Mesendoderm (in vitro differentiated cells): ENCODE data around the gene LACRT. TPM values are rescaled to one million over a fixed set of nuclear protein-coding genes. Genes with fewer than 3 reads are reported as not detected.

Experiments
- DNase-seq: peaks from one replicate; pipeline ENCODE4 v3.0.0; 2013
- H2AK5ac ChIP-seq: 2 replicates; pipeline ENCODE4 v1.6.1; 2013; ENCODE audit warnings: low read length, inconsistent platforms
- H2BK120ac ChIP-seq: 2 replicates; pipeline ENCODE4 v1.6.1; 2013; ENCODE audit warnings: low read depth, mild to moderate bottlenecking, low read length, moderate library complexity, mixed read lengths
- H2BK15ac ChIP-seq: replicated peaks from 2 replicates; pipeline ENCODE4 v1.6.1; 2013; ENCODE audit warnings: low read depth, mild to moderate bottlenecking, moderate library complexity
- H2BK5ac ChIP-seq: 2 replicates; pipeline ENCODE4 v1.6.1; 2013; ENCODE audit warnings: low read length, inconsistent platforms
- H3K18ac ChIP-seq: 2 replicates; pipeline ENCODE4 v1.6.1; 2013; ENCODE audit warnings: mild to moderate bottlenecking, low read length, mixed read lengths
- H3K23ac ChIP-seq: one replicate; pipeline ENCODE4 v1.6.1; 2013; ENCODE audit warnings: low read length
- H3K27ac ChIP-seq: 2 replicates; pipeline ENCODE4 v1.5.1; 2013; ENCODE audit warnings: low read depth, mild to moderate bottlenecking, inconsistent platforms, low read length, moderate library complexity
- H3K27me3 ChIP-seq: 2 replicates; pipeline ENCODE4 v1.6.1; 2013; ENCODE audit warnings: low read length, control low read depth, mild to moderate bottlenecking, inconsistent platforms; ENCODE audit not compliant: insufficient read depth, poor library complexity
- H3K36me3 ChIP-seq: 2 replicates; pipeline ENCODE4 v1.6.1; 2013; ENCODE audit warnings: low read length, inconsistent platforms; ENCODE audit not compliant: control insufficient read depth, insufficient read depth
- H3K4ac ChIP-seq: one replicate; pipeline ENCODE4 v1.6.1; 2013; ENCODE audit warnings: low read depth, mild to moderate bottlenecking, low read length, moderate library complexity
- H3K4me1 ChIP-seq: 2 replicates; pipeline ENCODE4 v1.6.1; 2013; ENCODE audit warnings: low read depth, low read length, inconsistent platforms; ENCODE audit not compliant: control insufficient read depth
- H3K4me2 ChIP-seq: 2 replicates; pipeline ENCODE4 v1.6.1; 2013; ENCODE audit warnings: low read length
- H3K4me3 ChIP-seq: 2 replicates; pipeline ENCODE4 v1.5.1; 2013; ENCODE audit warnings: mild to moderate bottlenecking, low read length
- H3K56ac ChIP-seq: one replicate; pipeline ENCODE4 v1.6.1; 2013; ENCODE audit warnings: low read length
- H3K79me1 ChIP-seq: 2 replicates; pipeline ENCODE4 v1.6.1; 2013; ENCODE audit warnings: low read length, inconsistent platforms
- H3K79me2 ChIP-seq: 2 replicates; pipeline ENCODE4 v1.6.1; 2013; ENCODE audit warnings: mild to moderate bottlenecking, low read length; ENCODE audit not compliant: control insufficient read depth, insufficient read depth
- H3K9ac ChIP-seq: 2 replicates; pipeline ENCODE4 v1.6.1; 2013; ENCODE audit warnings: low read length, inconsistent platforms
- H4K5ac ChIP-seq: one replicate; pipeline ENCODE4 v1.6.1; 2013; ENCODE audit warnings: low read length
- H4K8ac ChIP-seq: one replicate; pipeline ENCODE4 v1.6.1; 2013; ENCODE audit warnings: low read depth, mild to moderate bottlenecking, control low read depth, low read length, moderate library complexity
- WGBS: extraction: QIAGEN DNeasy Blood & Tissue Kit; methylation state at CpG from one replicate; pipeline ENCODE4 v1.1.7; 2013; ENCODE audit warnings: low lambda C conversion rate, missing lambda C conversion rate; ENCODE audit not compliant: insufficient coverage; ENCODE audit errors: extremely low coverage; 5-methylcytosine and 5-hydroxymethylcytosine counted together
- polyA plus RNA-seq, 2 experiments: library from polyadenylated mRNA; stranded (reverse); fragments of 200-250 nt; gene quantifications; one replicate each; pipeline ENCODE4 v1.2.3, GENCODE V29; 2013

The LACRT gene, protein sequence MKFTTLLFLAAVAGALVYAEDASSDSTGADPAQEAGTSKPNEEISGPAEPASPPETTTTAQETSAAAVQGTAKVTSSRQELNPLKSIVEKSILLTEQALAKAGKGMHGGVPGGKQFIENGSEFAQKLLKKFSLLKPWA
- not detected for polyA plus RNA-seq (2013, experiment 1 of 2)
- not detected for polyA plus RNA-seq (2013, experiment 2 of 2)

GRCh38 chr12:54634795-54635194 is at the start of gene LACRT:
Gene LACRT (minus strand): TSS chr12:54634895. CDS start chr12:54634841, 54 bp downstream.
- Histone ChIP-seq H3K9ac (no peak within 1 kb of the TSS), H3K56ac (no peak within 1 kb of the TSS), H3K23ac (no peak within 1 kb of the TSS), H3K4me3 (no peak within 1 kb of the TSS), H2BK15ac (no peak within 1 kb of the TSS), H3K36me3 (no peaks in the 10 kb centered on the region), H3K27ac (no peak within 1 kb of the TSS), H3K79me2 (no peaks in the 10 kb centered on the region), H4K5ac (no peak within 1 kb of the TSS), H2BK120ac (no peak within 1 kb of the TSS), H2AK5ac (no peak within 1 kb of the TSS), H3K4me1 (no peaks in the 10 kb centered on the region), H3K79me1 (no peaks in the 10 kb centered on the region), H2BK5ac (no peak within 1 kb of the TSS), H3K4me2 (no peak within 1 kb of the TSS), H3K4ac (no peak within 1 kb of the TSS), H3K18ac (no peak within 1 kb of the TSS), H3K27me3 (no peaks in the 10 kb centered on the region), H4K8ac (no peak within 1 kb of the TSS)
- DNase-seq = no peak
- no CpG with 5 or more reads among the region's 2 CpGs for WGBS

DNA sequence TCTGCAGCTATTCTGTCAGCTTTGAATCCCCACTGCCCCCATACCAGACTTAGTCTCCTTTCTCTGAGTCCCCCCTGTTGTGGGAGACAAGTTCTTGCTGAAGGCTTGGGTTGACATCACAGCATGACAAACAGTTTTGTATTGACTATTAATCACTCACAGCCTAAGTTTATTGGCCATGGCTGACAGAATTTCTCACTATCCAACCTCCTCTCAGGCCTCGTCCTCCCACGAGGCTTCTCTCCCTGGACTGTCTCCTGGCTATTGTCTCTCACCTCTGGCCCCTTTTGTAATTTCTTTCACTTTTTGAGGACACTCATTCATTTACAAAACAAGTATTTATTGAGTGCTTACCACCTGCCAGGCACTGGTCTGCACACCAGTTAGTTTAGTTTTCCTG is 48.7 kb upstream of the LACRT start:
- Histone ChIP-seq H3K4ac (no peak overlapping the region), H3K4me3 (no peak overlapping the region), H3K36me3 (no peaks in the 10 kb centered on the region), H2AK5ac (no peak overlapping the region), H3K4me1 (peaks cover 24% of the 10 kb centered on the region), H2BK5ac (no peak overlapping the region), H3K4me2 (no peak overlapping the region), H3K9ac (no peak overlapping the region), H3K27me3 (no peaks in the 10 kb centered on the region), H3K18ac (no peak overlapping the region), H4K8ac (no peak overlapping the region), H3K27ac (no peak overlapping the region), H4K5ac (no peak overlapping the region), H3K79me2 (no peaks in the 10 kb centered on the region), H3K56ac (peak overlapping the region; percentile 35), H3K23ac (no peak overlapping the region), H3K79me1 (no peaks in the 10 kb centered on the region), H2BK120ac (no peak overlapping the region), H2BK15ac (no peak overlapping the region)
- peak; percentile 47 for DNase-seq
- WGBS = no CpG with 5 or more reads among the region's 2 CpGs

- Histone ChIP-seq H4K5ac (no peak overlapping the region), H3K27me3 (no peaks in the 10 kb centered on the region), H3K36me3 (no peaks in the 10 kb centered on the region), H4K8ac (no peak overlapping the region), H3K79me2 (no peaks in the 10 kb centered on the region), H3K9ac (peak overlapping the region; percentile 1), H3K4ac (no peak overlapping the region), H3K27ac (peak overlapping the region; percentile 15), H3K18ac (peak overlapping the region; percentile 55), H2AK5ac (no peak overlapping the region), H3K4me2 (no peak overlapping the region), H3K4me1 (peaks cover 24% of the 10 kb centered on the region), H2BK120ac (no peak overlapping the region), H2BK5ac (peak overlapping the region; percentile 41), H2BK15ac (no peak overlapping the region), H3K4me3 (no peak overlapping the region), H3K79me1 (no peaks in the 10 kb centered on the region), H3K56ac (peak overlapping the region; percentile 57), H3K23ac (no peak overlapping the region)
- no CpG with 5 or more reads among the region's 1 CpG for WGBS
- no peak for DNase-seq
These were observed 48.0 kb upstream of the LACRT start for GRCh38 chr12:54682674-54683073.

DNA sequence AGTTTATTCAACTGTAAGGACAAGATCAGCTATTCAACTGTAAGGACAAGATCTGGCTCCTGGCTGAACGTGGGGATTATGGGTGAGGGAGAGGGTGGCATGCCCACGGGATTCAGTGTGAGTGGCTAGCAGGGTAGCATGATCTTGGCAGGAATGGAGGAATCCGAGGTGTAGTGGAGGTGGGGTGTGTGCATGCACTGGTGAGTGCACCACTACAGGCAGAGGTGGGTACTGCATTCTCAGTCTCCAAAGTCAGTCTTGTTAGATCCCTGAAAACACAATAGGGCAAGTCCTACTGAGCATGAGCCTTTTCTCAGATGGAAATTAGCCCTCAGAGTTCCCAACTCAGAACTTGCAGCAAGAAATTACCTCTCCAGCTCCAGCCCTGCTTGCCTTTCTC is 45.7 kb upstream of the LACRT start:
- no peak overlapping the region for H4K5ac ChIP-seq
- no peak overlapping the region for H3K4ac ChIP-seq
- H3K27me3 ChIP-seq = no peaks in the 10 kb centered on the region
- H3K27ac ChIP-seq = no peak overlapping the region
- H3K23ac ChIP-seq = no peak overlapping the region
- no peak overlapping the region for H2AK5ac ChIP-seq
- WGBS = no CpG with 5 or more reads among the region's 3 CpGs
- no peak overlapping the region for H3K18ac ChIP-seq
- H2BK5ac ChIP-seq = no peak overlapping the region
- H3K4me2 ChIP-seq = no peak overlapping the region
- no peak overlapping the region for H4K8ac ChIP-seq
- no peak overlapping the region for H3K4me3 ChIP-seq
- no peaks in the 10 kb centered on the region for H3K79me2 ChIP-seq
- H3K36me3 ChIP-seq = no peaks in the 10 kb centered on the region
- H3K79me1 ChIP-seq = no peaks in the 10 kb centered on the region
- DNase-seq = peak; percentile 82
- no peak overlapping the region for H2BK120ac ChIP-seq
- no peak overlapping the region for H3K9ac ChIP-seq
- H3K56ac ChIP-seq = peak overlapping the region; percentile 6
- peaks cover 24% of the 10 kb centered on the region for H3K4me1 ChIP-seq
- H2BK15ac ChIP-seq = no peak overlapping the region

DNA sequence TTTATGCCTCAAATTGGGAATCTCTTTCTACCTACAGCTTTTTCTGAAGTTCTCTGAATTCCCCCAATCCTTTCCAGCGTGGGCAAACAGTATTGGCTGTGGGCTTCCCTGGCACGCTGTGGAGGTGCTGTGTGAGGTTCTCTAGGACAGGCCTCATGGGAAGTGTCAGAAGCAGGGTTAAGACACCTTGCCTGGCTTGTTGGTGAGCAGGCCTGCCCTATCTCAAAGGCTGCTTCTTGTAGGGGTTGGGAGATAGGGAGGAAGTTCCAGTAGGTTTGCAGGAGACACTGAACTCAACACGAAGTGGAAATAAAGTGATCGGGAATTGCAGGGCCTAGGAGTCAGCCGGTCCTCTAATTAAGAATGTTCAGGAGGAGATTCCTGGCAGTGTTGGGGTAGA is 43.4 kb upstream of the LACRT start:
- Histone ChIP-seq H3K23ac (no peak overlapping the region), H3K27ac (no peak overlapping the region), H3K18ac (no peak overlapping the region)

GRCh38 chr12:54667945-54668344 is 33.2 kb upstream of the LACRT start:
- H3K4me3 ChIP-seq = no peak overlapping the region
- peak overlapping the region; percentile 65 for H4K8ac ChIP-seq
- no peaks in the 10 kb centered on the region for H3K79me2 ChIP-seq

More for the DNA sequence above, 43.4 kb upstream of the LACRT start:
- Histone ChIP-seq H3K79me1 (no peaks in the 10 kb centered on the region), H3K27me3 (no peaks in the 10 kb centered on the region), H2BK15ac (no peak overlapping the region), H4K5ac (no peak overlapping the region), H3K56ac (no peak overlapping the region), H3K36me3 (no peaks in the 10 kb centered on the region), H4K8ac (no peak overlapping the region), H3K9ac (no peak overlapping the region), H3K4ac (no peak overlapping the region), H3K79me2 (no peaks in the 10 kb centered on the region), H3K4me3 (no peak overlapping the region), H3K4me1 (peaks cover 7% of the 10 kb centered on the region), H2AK5ac (no peak overlapping the region), H2BK120ac (no peak overlapping the region), H2BK5ac (no peak overlapping the region), H3K4me2 (no peak overlapping the region)
- no peak for DNase-seq
- no CpG with 5 or more reads among the region's 5 CpGs for WGBS

More at GRCh38 chr12:54667945-54668344, 33.2 kb upstream of the LACRT start:
- no peak overlapping the region for H4K5ac ChIP-seq
- no peaks in the 10 kb centered on the region for H3K27me3 ChIP-seq
- no CpG with 5 or more reads among the region's 5 CpGs for WGBS
- no peaks in the 10 kb centered on the region for H3K4me1 ChIP-seq
- no peak overlapping the region for H3K18ac ChIP-seq
- no peak overlapping the region for H3K23ac ChIP-seq
- H3K4me2 ChIP-seq = no peak overlapping the region
- no peak overlapping the region for H3K27ac ChIP-seq
- H2BK120ac ChIP-seq = no peak overlapping the region
- no peak overlapping the region for H2BK15ac ChIP-seq
- H3K79me1 ChIP-seq = no peaks in the 10 kb centered on the region
- no peak for DNase-seq
- no peak overlapping the region for H3K56ac ChIP-seq
- no peak overlapping the region for H3K9ac ChIP-seq
- no peaks in the 10 kb centered on the region for H3K36me3 ChIP-seq
- H2AK5ac ChIP-seq = no peak overlapping the region
- no peak overlapping the region for H2BK5ac ChIP-seq
- H3K4ac ChIP-seq = no peak overlapping the region
